Endothelial cell of umbilical vein (primary cell): ENCODE measurements around the gene GGPS1.
"Not testable (repeated sequence)": the region's sequence is repeated elsewhere in the genome, so short reads cannot be mapped to it uniquely, and the experiment has no call there.

Experiments used
- CTCF ChIP-seq, 2 donors: IDR thresholded peaks; 1 replicate in 1 of 2; 2 replicates in 1 of 2; pipeline ENCODE4 v1.5.1; 2011; ENCODE audit warnings: low read length in 2 of 2, mild to moderate bottlenecking in 2 of 2, moderate library complexity in 2 of 2, control low read depth in 1 of 2, inconsistent platforms in 1 of 2, low read depth in 1 of 2; ENCODE audit not compliant: insufficient read depth in 1 of 2; ENCODE audit errors: extremely low read depth in 1 of 2
- EZH2 ChIP-seq: IDR thresholded peaks from 2 replicates; pipeline ENCODE4 v1.6.1; 2012; ENCODE audit warnings: borderline replicate concordance, low read depth, mild to moderate bottlenecking, moderate library complexity, low read length, inconsistent platforms; ENCODE audit not compliant: severe bottlenecking
- JUN ChIP-seq: IDR thresholded peaks from 2 replicates; pipeline ENCODE4 v1.6.1; 2011; ENCODE audit warnings: borderline replicate concordance, low read depth; ENCODE audit not compliant: insufficient read length, insufficient read depth
- POLR2A ChIP-seq: IDR thresholded peaks from 2 replicates; pipeline ENCODE4 v1.6.1; 2012; ENCODE audit warnings: low read depth, mild to moderate bottlenecking, control low read depth, low read length
- POLR2AphosphoS5 ChIP-seq: IDR thresholded peaks from 2 replicates; pipeline ENCODE4 v1.6.1; 2012; ENCODE audit warnings: low read depth, mild to moderate bottlenecking, control low read depth, low read length, moderate library complexity; ENCODE audit not compliant: insufficient read depth
- TF ChIP-seq, protein P1 (sequence below): IDR thresholded peaks from 2 replicates; pipeline ENCODE4 v1.6.1; 2011; ENCODE audit not compliant: insufficient read depth, insufficient read length

- not testable (repeated sequence) for TF ChIP-seq CTCF (IDR thresholded peaks at IDR 0.05; ENCODE audit: extremely low read depth in 1 of 2, insufficient read depth in 1 of 2, low read depth in 1 of 2, low read length in 2 of 2); EZH2; POLR2A; POLR2AphosphoS5; JUN
- TF ChIP-seq, protein P1, sequence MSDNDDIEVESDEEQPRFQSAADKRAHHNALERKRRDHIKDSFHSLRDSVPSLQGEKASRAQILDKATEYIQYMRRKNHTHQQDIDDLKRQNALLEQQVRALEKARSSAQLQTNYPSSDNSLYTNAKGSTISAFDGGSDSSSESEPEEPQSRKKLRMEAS: not testable (repeated sequence)
Measured at GRCh38 chr1:235364189-235364588, 35.8 kb downstream of the GGPS1 start.
